Measurements from ENCODE around the gene AGR3.

The AGR3 gene

GRCh38 chr7:16915405-16915804 is 33.6 kb upstream of the AGR3 start:
- no peak overlapping the region for H3K4me3 ChIP-seq (ENCODE audit: low read length)
- peak; percentile 98 for DNase-seq (ENCODE audit: low read depth)
- TF ChIP-seq CTCF (IDR thresholded peaks at IDR 0.05; ENCODE audit: insufficient read depth, low read depth, low read length, missing control alignments) = no peak

- DNase-seq (ENCODE audit: low read depth) = peak; percentile 83
These were observed 33.0 kb upstream of the AGR3 start for GRCh38 chr7:16914771-16915170.

GRCh38 chr7:16913643-16914042 is 31.9 kb upstream of the AGR3 start:
- no peak for DNase-seq (ENCODE audit: low read depth)
- TF ChIP-seq CTCF (IDR thresholded peaks at IDR 0.05; ENCODE audit: insufficient read depth, low read depth, low read length, missing control alignments) = no peak
- H3K4me3 ChIP-seq (ENCODE audit: low read length) = no peak overlapping the region

More at GRCh38 chr7:16914771-16915170, 33.0 kb upstream of the AGR3 start:
- no peak overlapping the region for H3K4me3 ChIP-seq (ENCODE audit: low read length)
- TF ChIP-seq CTCF (IDR thresholded peaks at IDR 0.05; ENCODE audit: insufficient read depth, low read depth, low read length, missing control alignments) = no peak

GRCh38 chr7:16912540-16912939 is 30.8 kb upstream of the AGR3 start:
- TF ChIP-seq CTCF (IDR thresholded peaks at IDR 0.05; ENCODE audit: insufficient read depth, low read depth, low read length, missing control alignments) = no peak
- H3K4me3 ChIP-seq (ENCODE audit: low read length) = no peak overlapping the region
- DNase-seq (ENCODE audit: low read depth) = no peak

- H3K4me3 ChIP-seq (ENCODE audit: low read length) = no peak overlapping the region
- no peak for DNase-seq (ENCODE audit: low read depth)
- no peak for TF ChIP-seq CTCF (IDR thresholded peaks at IDR 0.05; ENCODE audit: insufficient read depth, low read depth, low read length, missing control alignments)
These were observed 26.8 kb upstream of the AGR3 start for GRCh38 chr7:16908561-16908960.

- DNase-seq (ENCODE audit: low read depth) = peak; percentile 25
- no peak for TF ChIP-seq CTCF (IDR thresholded peaks at IDR 0.05; ENCODE audit: insufficient read depth, low read depth, low read length, missing control alignments)
- H3K4me3 ChIP-seq (ENCODE audit: low read length) = no peak overlapping the region
These were observed 23.7 kb upstream of the AGR3 start for GRCh38 chr7:16905300-16906044.

GRCh38 chr7:16904076-16904475 is 22.3 kb upstream of the AGR3 start:
- H3K4me3 ChIP-seq (ENCODE audit: low read length) = no peak overlapping the region
- no peak for DNase-seq (ENCODE audit: low read depth)
- TF ChIP-seq CTCF (IDR thresholded peaks at IDR 0.05; ENCODE audit: insufficient read depth, low read depth, low read length, missing control alignments) = no peak
